Measurements from ENCODE around the gene GPATCH3. TPM values are rescaled to one million over a fixed set of nuclear protein-coding genes. Genes with fewer than 3 reads are reported as not detected.
A peak's percentile ranks its signal among the peaks of the same experiment; 100 is the strongest.
"Not testable (repeated sequence)": the region's sequence is repeated elsewhere in the genome, so short reads cannot be mapped to it uniquely, and the experiment has no call there.

GPATCH3 gene
- total RNA-seq, 2 donors from 2014 or later = 9.4 to 13.4 TPM

DNA sequence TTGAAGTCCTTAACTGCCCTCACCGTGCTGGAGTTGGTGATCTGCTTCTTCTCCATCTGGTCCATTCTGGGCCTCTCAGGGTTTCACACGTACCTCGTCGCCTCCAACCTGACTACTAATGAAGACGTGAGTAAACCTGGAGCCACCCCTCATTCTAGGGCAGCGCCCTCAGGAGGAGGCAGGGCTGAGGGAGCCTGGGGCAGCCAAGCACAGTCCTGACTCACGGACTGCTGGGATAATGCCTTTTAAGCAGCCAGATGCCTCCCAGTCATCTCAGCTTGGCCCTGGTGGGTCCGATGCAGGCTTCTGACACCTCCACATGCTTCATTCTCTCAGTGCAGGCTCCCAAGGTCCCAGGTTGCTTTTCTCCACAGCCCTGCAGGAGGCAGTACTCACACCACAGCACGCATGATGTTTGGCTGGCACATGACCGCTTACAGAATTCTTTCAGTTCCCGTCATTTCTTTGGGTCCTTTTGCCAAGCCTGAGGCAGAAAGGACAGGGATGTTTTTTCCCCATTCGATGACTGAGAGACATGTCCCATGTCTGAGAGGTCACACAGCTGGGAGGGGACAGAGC lies 49.1 kb downstream of the GPATCH3 start:
- H3K36me3 Mint-ChIP-seq (ENCODE audit: low read depth) = peaks cover 99% of the 10 kb centered on the region
- no peak for ATAC-seq (replicated peaks)
- peak overlapping the region; percentile 50 for H3K27ac Mint-ChIP-seq
- no peak overlapping the region for H3K4me3 Mint-ChIP-seq
- no peaks in the 10 kb centered on the region for H3K9me3 Mint-ChIP-seq
- H3K4me1 Mint-ChIP-seq = peaks cover 8% of the 10 kb centered on the region
- H3K27me3 Mint-ChIP-seq = no peaks in the 10 kb centered on the region

DNA sequence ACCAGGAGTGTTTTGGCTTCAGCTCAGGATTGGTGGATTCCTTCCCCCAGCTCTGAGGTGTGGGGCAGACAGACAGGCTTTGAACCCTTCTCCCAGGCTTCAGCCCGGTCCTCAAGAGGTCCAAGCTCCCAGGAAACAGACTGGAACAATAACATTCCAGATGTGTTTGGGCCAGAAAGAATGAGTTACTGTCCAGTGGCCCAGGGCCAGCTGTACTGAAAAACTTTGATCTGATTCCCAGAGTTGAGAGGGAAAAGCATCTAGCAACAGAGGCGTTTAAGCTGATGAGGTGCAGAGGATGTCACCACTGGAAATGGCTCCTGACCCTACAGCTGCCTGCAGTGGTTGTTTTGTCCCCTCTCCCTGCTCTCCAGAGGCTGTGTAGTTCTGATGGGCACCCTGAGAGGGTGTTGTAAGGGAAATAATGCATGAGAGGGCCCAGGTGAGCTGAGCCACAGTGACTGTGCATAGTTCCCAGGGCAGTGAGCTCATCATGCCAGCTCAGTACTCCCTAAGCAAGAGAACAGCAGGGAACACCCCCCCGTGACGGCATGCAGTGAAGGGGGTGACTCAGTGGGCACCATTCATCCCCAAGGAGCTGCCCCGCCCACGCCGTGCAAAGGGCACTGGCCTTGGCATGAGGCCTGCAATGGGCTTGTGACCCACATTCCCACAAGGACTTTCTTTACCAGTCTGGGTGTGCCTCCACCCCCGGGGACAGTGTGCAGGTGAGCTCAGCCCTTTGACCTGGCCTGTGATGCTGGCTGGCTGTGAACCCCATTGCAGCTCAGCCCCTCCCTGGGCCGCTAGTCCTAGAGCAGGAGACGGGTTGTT lies 51.1 kb downstream of the GPATCH3 start:
- peaks cover 100% of the 10 kb centered on the region for H3K36me3 Mint-ChIP-seq (ENCODE audit: low read depth)
- no peaks in the 10 kb centered on the region for H3K9me3 Mint-ChIP-seq
- H3K27me3 Mint-ChIP-seq = no peaks in the 10 kb centered on the region
- peak overlapping the region; percentile 15 for H3K27ac Mint-ChIP-seq
- H3K4me3 Mint-ChIP-seq = no peak overlapping the region
- peaks cover 17% of the 10 kb centered on the region for H3K4me1 Mint-ChIP-seq
- peak; percentile 70 for ATAC-seq (replicated peaks)

DNA sequence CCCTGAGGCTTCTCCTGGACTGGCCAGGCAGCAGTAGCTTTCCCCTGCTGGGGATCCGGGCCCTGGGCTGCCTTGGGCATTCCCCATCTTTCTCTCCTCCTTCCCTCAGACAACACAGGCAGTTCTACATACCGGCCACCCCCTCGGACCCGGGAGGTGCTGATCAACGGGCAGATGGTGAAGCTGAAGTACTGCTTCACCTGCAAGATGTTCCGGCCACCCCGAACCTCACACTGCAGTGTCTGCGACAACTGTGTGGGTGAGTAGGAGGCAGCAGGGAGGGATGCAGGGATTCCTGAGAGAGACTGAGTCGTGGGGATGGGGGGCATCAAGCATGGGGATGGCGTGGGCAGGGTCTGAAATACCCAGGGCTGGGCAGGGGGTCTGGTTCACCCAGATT lies 51.8 kb downstream of the GPATCH3 start:
- ATAC-seq (replicated peaks) = no peak
- peaks cover 100% of the 10 kb centered on the region for H3K36me3 Mint-ChIP-seq (ENCODE audit: low read depth)

DNA sequence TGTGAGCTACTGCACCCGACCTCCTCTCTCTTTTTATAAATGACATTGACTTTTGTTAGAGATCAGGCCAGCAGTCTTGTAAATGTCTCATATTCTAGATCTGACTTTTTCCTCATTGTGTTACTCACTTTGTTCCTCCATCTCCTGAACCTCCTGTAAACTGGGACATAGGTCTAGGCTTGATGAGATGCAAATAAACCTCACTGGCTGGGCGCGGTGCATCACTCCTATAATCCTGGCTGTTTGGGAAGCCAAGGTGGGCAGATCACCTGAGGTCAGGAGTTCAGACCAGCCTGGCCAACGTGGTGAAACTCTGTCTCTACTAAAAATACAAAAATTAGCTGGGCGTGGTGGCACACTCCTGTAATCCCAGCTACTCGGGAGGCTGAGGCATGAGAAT lies 52.4 kb downstream of the GPATCH3 start:
- not testable (repeated sequence) for ATAC-seq (replicated peaks); H3K4me3 Mint-ChIP-seq; H3K9me3 Mint-ChIP-seq; H3K27me3 Mint-ChIP-seq
- peaks cover 100% of the 10 kb centered on the region for H3K36me3 Mint-ChIP-seq (ENCODE audit: low read depth)
- H3K4me1 Mint-ChIP-seq = peaks cover 17% of the 10 kb centered on the region
- H3K27ac Mint-ChIP-seq = peak overlapping the region; percentile 74

More for the DNA sequence above, 51.8 kb downstream of the GPATCH3 start:
- no peaks in the 10 kb centered on the region for H3K9me3 Mint-ChIP-seq
- no peak overlapping the region for H3K4me3 Mint-ChIP-seq
- peaks cover 17% of the 10 kb centered on the region for H3K4me1 Mint-ChIP-seq
- no peaks in the 10 kb centered on the region for H3K27me3 Mint-ChIP-seq
- H3K27ac Mint-ChIP-seq = no peak overlapping the region

DNA sequence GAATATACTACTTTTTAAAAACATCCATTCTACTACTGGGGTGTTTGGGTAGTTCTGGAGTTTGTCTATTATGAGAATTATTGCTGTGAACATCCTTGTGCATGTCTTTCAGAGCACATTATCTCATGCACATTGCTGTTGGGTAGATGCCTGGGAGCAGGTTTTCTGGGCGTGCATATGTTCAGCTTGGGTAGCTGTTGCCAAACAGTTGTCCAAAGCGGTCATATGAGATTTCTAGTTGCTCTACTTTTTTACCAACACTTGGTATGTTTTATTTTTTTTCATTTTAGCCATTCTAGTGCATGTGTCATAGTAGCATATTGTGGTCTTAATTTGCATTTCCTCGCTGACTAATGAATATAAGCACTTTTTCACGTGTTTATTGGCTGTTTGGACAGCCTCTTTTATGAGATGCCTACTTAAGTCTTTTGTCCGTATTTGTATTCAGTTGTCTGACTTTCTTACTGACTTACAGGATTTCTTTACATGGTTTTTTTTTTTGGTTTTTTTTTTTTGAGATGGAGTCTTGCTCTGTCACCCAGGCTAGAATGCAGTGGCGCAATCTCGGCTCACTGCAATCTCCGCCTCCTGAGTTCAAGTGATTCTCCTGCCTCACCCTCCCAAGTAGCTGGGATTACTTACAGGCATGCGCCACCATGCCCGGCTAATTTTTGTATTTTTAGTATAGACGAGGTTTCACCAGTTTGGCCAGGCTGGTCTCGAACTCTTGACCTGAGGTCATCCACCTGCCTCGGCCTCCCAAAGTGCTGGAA lies 55.7 kb downstream of the GPATCH3 start:
- Mint-ChIP-seq H3K27ac (peak overlapping the region; percentile 8), H3K4me3 (no peak overlapping the region), H3K36me3 (ENCODE audit: low read depth) (peaks cover 100% of the 10 kb centered on the region)

More for the DNA sequence above, 55.7 kb downstream of the GPATCH3 start:
- Mint-ChIP-seq H3K9me3 (no peaks in the 10 kb centered on the region), H3K4me1 (peaks cover 17% of the 10 kb centered on the region), H3K27me3 (no peaks in the 10 kb centered on the region)
- peak; percentile 48 for ATAC-seq (replicated peaks)

Other genes starting within 250 kb of the GPATCH3 start
- gene ARID1A, start 204.5 kb downstream of the GPATCH3 start, total RNA-seq = 10 to 100 TPM; 72.5 to 83.4 TPM
- 10 to 100 TPM; 14.0 to 18.1 TPM for gene PIGV, start 112.5 kb downstream of the GPATCH3 start, total RNA-seq
- 10 to 100 TPM; 84.3 to 86.1 TPM for gene ZDHHC18, start 73.8 kb downstream of the GPATCH3 start, total RNA-seq
- 1 to 10 TPM; 4.3 to 4.7 TPM for gene SFN, start 37.3 kb downstream of the GPATCH3 start, total RNA-seq
- 10 to 100 TPM; 44.8 to 61.4 TPM for gene GPN2, start 10.2 kb downstream of the GPATCH3 start, total RNA-seq
- gene NR0B2, start 13.5 kb upstream of the GPATCH3 start, total RNA-seq = not detected
- gene NUDC, start 21.3 kb upstream of the GPATCH3 start, total RNA-seq = 100 to 1,000 TPM in 1 of 2 donors, 10 to 100 TPM in 1; 45.0 to 108 TPM
- not detected for gene KDF1, start 60.0 kb upstream of the GPATCH3 start, total RNA-seq
- not detected for gene TRNP1, start 93.2 kb upstream of the GPATCH3 start, total RNA-seq
- not detected for gene TENT5B, start 112.4 kb upstream of the GPATCH3 start, total RNA-seq